Brain microvascular endothelial cell (primary cell): Measurements from ENCODE around the gene RGCC.
A peak's percentile ranks its signal among the peaks of the same experiment; 100 is the strongest.
"Not testable (repeated sequence)": the region's sequence is repeated elsewhere in the genome, so short reads cannot be mapped to it uniquely, and the experiment has no call there.

Experiments
- DNase-seq: peaks from one replicate; pipeline ENCODE4 v3.0.0-alpha.2; 2020
- H3K27ac ChIP-seq: fragments of 250-450 bp; sonication (Bioruptor Pico); 2 replicates; pipeline ENCODE4 v1.5.1; 2020; ENCODE audit warnings: mild to moderate bottlenecking, moderate library complexity
- H3K27me3 ChIP-seq: fragments of 250-450 bp; sonication (Bioruptor Pico); replicated peaks from 2 replicates; pipeline ENCODE4 v1.5.1; 2020; ENCODE audit warnings: mild to moderate bottlenecking
- H3K36me3 ChIP-seq: fragments of 250-450 bp; sonication (Bioruptor Pico); replicated peaks from 2 replicates; pipeline ENCODE4 v1.5.1; 2020; ENCODE audit warnings: mild to moderate bottlenecking
- H3K4me3 ChIP-seq: 2 replicates; pipeline ENCODE4 v1.5.1; 2011; ENCODE audit warnings: low read depth, mild to moderate bottlenecking, control low read depth, low read length, moderate library complexity
- CTCF ChIP-seq: IDR thresholded peaks from 2 replicates; pipeline ENCODE4 v1.5.1; 2011; ENCODE audit warnings: low read depth, mild to moderate bottlenecking, moderate library complexity, low read length, control low read depth, inconsistent platforms; ENCODE audit errors: missing control alignments
- in situ Hi-C: cut with HindIII; loops from 2 replicates; pipeline ENCODE4 v1.10.0; 2017; ENCODE audit warnings: low sequenced_read_pairs, low pct_ligation_motif_present

RGCC gene

GRCh38 chr13:41413872-41414271 lies 43.5 kb upstream of the RGCC start:
- no peak overlapping the region for H3K27ac ChIP-seq
- H3K27me3 ChIP-seq = no peaks in the 10 kb centered on the region
- no peak overlapping the region for H3K4me3 ChIP-seq
- DNase-seq = no peak
- no peak for TF ChIP-seq CTCF
- H3K36me3 ChIP-seq = no peaks in the 10 kb centered on the region
- in situ Hi-C loops = no loop called here

- Histone ChIP-seq H3K27me3 (no peaks in the 10 kb centered on the region), H3K36me3 (no peaks in the 10 kb centered on the region), H3K4me3 (no peak overlapping the region), H3K27ac (no peak overlapping the region)
- no peak for DNase-seq
- in situ Hi-C loops = no loop called here
- no peak for TF ChIP-seq CTCF
Observed at GRCh38 chr13:41416276-41416675, 41.1 kb upstream of the RGCC start.

- in situ Hi-C loops = no loop called here
- no peak overlapping the region for H3K4me3 ChIP-seq
- H3K27ac ChIP-seq = no peak overlapping the region
- H3K27me3 ChIP-seq = no peaks in the 10 kb centered on the region
- peak; percentile 82 for DNase-seq
- no peak for TF ChIP-seq CTCF
- H3K36me3 ChIP-seq = no peaks in the 10 kb centered on the region
Observed at GRCh38 chr13:41418027-41418426, 39.3 kb upstream of the RGCC start.

- H3K27me3 ChIP-seq = no peaks in the 10 kb centered on the region
- no peaks in the 10 kb centered on the region for H3K36me3 ChIP-seq
- no peak for DNase-seq
- no peak overlapping the region for H3K4me3 ChIP-seq
- in situ Hi-C loops = no loop called here
- no peak for TF ChIP-seq CTCF
- no peak overlapping the region for H3K27ac ChIP-seq
Observed at GRCh38 chr13:41418731-41419130, 38.6 kb upstream of the RGCC start.

- TF ChIP-seq CTCF = no peak
- no peak for DNase-seq
- Histone ChIP-seq H3K27me3 (no peaks in the 10 kb centered on the region), H3K27ac (no peak overlapping the region), H3K4me3 (no peak overlapping the region), H3K36me3 (no peaks in the 10 kb centered on the region)
- in situ Hi-C loops = no loop called here
Observed at GRCh38 chr13:41419206-41419605, 38.1 kb upstream of the RGCC start.

- in situ Hi-C loops = no loop called here
- DNase-seq = no peak
- TF ChIP-seq CTCF = no peak
- Histone ChIP-seq H3K4me3 (no peak overlapping the region), H3K27ac (no peak overlapping the region), H3K36me3 (no peaks in the 10 kb centered on the region), H3K27me3 (no peaks in the 10 kb centered on the region)
Observed at GRCh38 chr13:41420146-41420545, 37.2 kb upstream of the RGCC start.

- H3K27ac ChIP-seq, H3K27me3 ChIP-seq, in situ Hi-C loops, H3K36me3 ChIP-seq, DNase-seq, H3K4me3 ChIP-seq: not testable (repeated sequence)
Observed at GRCh38 chr13:41421330-41421729, 36.0 kb upstream of the RGCC start.

GRCh38 chr13:41421983-41422382 lies 35.4 kb upstream of the RGCC start:
- in situ Hi-C loops, H3K27ac ChIP-seq, DNase-seq, H3K27me3 ChIP-seq, H3K36me3 ChIP-seq, H3K4me3 ChIP-seq: not testable (repeated sequence)

- DNase-seq, H3K27me3 ChIP-seq, H3K36me3 ChIP-seq, H3K27ac ChIP-seq, H3K4me3 ChIP-seq, in situ Hi-C loops: not testable (repeated sequence)
Observed at GRCh38 chr13:41423259-41423658, 34.1 kb upstream of the RGCC start.
